Endothelial cell (in vitro differentiated cells): ENCODE data around the gene SH3TC1. TPM values are rescaled to one million over a fixed set of nuclear protein-coding genes. Genes with fewer than 3 reads are reported as not detected.
A peak's percentile ranks its signal among the peaks of the same experiment; 100 is the strongest.

Source experiments
- DNase-seq: peaks from one replicate; pipeline ENCODE4 v3.0.0; 2021; ENCODE audit warnings: low spot score
- H3K27ac Mint-ChIP-seq: one replicate; pipeline ENCODE4 v1.8.0; 2021; ENCODE audit warnings: mixed read lengths, inconsistent platforms; ENCODE audit not compliant: unreplicated experiment
- H3K27me3 Mint-ChIP-seq: one replicate; pipeline ENCODE4 v1.8.0; 2021; ENCODE audit warnings: mild to moderate bottlenecking, moderate library complexity, mixed read lengths, inconsistent platforms; ENCODE audit not compliant: unreplicated experiment
- H3K36me3 Mint-ChIP-seq: one replicate; pipeline ENCODE4 v1.8.0; 2021; ENCODE audit warnings: mild to moderate bottlenecking, low read depth, mixed read lengths, inconsistent platforms; ENCODE audit not compliant: unreplicated experiment
- H3K4me1 Mint-ChIP-seq: one replicate; pipeline ENCODE4 v1.8.0; 2021; ENCODE audit warnings: mild to moderate bottlenecking, mixed read lengths, inconsistent platforms; ENCODE audit not compliant: unreplicated experiment
- H3K4me3 Mint-ChIP-seq: one replicate; pipeline ENCODE4 v1.8.0; 2021; ENCODE audit warnings: mild to moderate bottlenecking, mixed read lengths, inconsistent platforms; ENCODE audit not compliant: unreplicated experiment
- H3K9me3 Mint-ChIP-seq: one replicate; pipeline ENCODE4 v1.8.0; 2021; ENCODE audit warnings: mixed read lengths, inconsistent platforms; ENCODE audit not compliant: unreplicated experiment
- total RNA-seq: library from RNA; stranded (reverse); fragmentation: NEBNext Ultra II Directional; extraction: Animal tissue kit (Norgen Biotek cat#: 25700); gene quantifications from one replicate; pipeline ENCODE4 v1.2.1, GENCODE V29; 2021; ENCODE audit not compliant: unreplicated experiment
- TF ChIP-seq, protein P1 (sequence below): fragments of 200-600 bp; sonication (generic); IDR thresholded peaks from one replicate; pipeline ENCODE4 v1.5.0; 2021; ENCODE audit warnings: antibody characterized with exemption; ENCODE audit not compliant: unreplicated experiment

The SH3TC1 gene
- total RNA-seq, 1 donor from 2014 or later = 114 TPM

DNA sequence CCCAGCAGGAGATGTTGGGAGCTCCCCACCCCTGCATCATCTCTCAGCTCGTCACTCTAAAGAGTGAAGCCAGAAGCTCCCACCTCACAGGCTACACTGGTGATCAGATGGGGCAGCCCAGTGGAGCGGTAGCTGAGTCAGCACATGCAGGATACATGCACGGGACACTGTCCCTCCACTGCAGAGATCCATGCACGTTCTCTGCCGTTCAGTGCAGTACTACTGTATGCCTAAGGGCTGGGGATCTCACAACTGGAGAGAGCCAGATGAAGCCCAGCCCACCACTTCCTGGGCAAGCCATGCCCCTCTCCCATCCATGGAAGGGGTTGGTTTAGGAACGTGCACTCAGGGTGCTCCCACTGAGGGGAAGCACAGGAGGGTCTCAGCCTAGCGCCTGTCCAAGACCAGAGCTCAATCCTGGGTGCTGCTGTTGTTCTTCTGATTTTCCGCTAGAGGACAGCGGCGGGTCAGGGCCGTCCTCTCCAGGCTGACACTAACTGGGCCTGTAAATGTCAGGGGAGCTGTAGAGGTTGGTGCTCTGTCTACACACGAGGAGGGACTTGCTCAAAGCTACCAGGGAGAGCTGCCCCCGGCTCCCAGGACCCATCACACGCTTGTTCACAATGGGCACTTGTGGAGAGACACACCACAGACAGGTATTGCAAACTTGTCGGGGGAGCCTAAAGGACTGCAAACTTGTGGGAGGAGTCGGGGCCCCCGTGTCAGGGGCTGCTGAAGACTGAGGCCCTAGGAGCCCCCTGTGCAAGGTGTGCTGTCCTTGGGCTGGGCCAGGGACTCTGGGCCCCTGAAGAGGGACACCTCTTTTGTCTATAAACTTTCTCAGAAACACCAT, 22.3 kb upstream of the SH3TC1 start:
- Mint-ChIP-seq H3K9me3 (no peaks in the 10 kb centered on the region), H3K27me3 (peaks cover 5% of the 10 kb centered on the region), H3K36me3 (no peaks in the 10 kb centered on the region), H3K4me3 (no peak overlapping the region), H3K4me1 (no peaks in the 10 kb centered on the region), H3K27ac (no peak overlapping the region)
- TF ChIP-seq, protein P1, sequence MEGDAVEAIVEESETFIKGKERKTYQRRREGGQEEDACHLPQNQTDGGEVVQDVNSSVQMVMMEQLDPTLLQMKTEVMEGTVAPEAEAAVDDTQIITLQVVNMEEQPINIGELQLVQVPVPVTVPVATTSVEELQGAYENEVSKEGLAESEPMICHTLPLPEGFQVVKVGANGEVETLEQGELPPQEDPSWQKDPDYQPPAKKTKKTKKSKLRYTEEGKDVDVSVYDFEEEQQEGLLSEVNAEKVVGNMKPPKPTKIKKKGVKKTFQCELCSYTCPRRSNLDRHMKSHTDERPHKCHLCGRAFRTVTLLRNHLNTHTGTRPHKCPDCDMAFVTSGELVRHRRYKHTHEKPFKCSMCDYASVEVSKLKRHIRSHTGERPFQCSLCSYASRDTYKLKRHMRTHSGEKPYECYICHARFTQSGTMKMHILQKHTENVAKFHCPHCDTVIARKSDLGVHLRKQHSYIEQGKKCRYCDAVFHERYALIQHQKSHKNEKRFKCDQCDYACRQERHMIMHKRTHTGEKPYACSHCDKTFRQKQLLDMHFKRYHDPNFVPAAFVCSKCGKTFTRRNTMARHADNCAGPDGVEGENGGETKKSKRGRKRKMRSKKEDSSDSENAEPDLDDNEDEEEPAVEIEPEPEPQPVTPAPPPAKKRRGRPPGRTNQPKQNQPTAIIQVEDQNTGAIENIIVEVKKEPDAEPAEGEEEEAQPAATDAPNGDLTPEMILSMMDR = no peak
- DNase-seq = peak; percentile 67

DNA sequence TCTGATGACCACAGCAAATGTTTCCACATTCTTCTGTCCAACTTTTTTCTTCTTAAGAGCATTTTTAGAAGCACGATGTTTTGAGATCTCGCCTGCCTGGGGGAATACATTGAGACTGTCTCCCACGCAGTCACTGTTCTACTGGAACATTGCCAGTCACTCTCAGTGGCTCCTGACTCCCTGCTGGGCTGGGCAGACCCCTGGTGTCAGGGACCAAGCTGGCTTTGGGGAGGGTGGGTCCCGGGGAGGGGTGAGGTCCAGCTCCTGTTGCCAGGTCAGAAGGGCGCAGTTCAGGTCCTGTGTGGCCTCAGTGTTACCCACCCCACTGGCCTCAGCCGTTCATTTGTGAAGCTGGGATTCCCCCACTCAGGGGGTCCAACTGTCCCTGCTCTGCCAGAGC, 21.5 kb upstream of the SH3TC1 start:
- no peak for DNase-seq
- no peaks in the 10 kb centered on the region for H3K4me1 Mint-ChIP-seq
- H3K36me3 Mint-ChIP-seq = no peaks in the 10 kb centered on the region
- no peak overlapping the region for H3K4me3 Mint-ChIP-seq
- no peak overlapping the region for H3K27ac Mint-ChIP-seq
- H3K27me3 Mint-ChIP-seq = peaks cover 5% of the 10 kb centered on the region
- no peaks in the 10 kb centered on the region for H3K9me3 Mint-ChIP-seq
- TF ChIP-seq, protein P1 = no peak

DNA sequence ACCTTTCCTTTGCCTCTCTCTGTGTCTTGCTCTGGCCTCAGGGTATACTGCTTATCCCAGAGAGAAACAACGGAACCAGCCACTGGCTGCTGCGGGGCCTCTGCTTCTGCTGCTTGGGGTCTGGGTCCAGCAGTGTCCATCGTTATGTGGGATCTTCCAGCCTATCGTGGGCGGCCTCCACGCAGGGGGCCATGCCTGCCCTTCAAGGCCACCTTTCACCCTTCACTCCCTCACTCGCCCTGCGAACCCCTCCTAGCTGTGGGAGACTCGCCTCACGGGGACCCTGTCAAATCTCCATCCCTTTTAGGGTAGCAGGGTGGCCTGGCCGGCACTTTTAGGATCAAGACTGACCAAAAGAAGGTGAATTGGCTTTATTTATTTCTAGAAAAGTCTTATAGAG, 21.1 kb upstream of the SH3TC1 start:
- H3K9me3 Mint-ChIP-seq = no peaks in the 10 kb centered on the region
- no peaks in the 10 kb centered on the region for H3K36me3 Mint-ChIP-seq
- TF ChIP-seq, protein P1 = no peak
- no peak overlapping the region for H3K27ac Mint-ChIP-seq
- no peak overlapping the region for H3K4me3 Mint-ChIP-seq
- no peaks in the 10 kb centered on the region for H3K4me1 Mint-ChIP-seq
- H3K27me3 Mint-ChIP-seq = peaks cover 5% of the 10 kb centered on the region
- DNase-seq = no peak

DNA sequence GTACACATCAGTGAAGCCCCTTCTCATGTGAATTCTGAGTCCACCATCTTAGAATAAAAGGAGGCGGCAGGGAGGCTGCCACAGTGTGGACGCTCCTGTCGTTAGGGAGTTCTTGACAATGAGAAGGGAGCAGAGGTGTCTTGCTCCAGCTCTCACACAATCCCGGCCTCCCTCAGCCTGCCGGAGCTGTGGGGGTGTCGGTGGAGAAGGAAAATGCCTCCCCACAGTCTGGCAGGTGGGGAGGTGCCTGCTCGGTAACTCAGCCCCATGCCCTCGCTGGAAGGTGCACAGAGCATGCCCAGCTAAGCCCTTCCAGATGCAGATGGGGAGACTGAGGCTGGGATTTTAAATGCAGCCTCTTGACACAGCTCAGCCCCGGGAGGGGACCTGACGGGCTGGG, 20.0 kb upstream of the SH3TC1 start:
- no peaks in the 10 kb centered on the region for H3K9me3 Mint-ChIP-seq
- no peaks in the 10 kb centered on the region for H3K4me1 Mint-ChIP-seq
- no peak overlapping the region for H3K27ac Mint-ChIP-seq
- H3K4me3 Mint-ChIP-seq = no peak overlapping the region
- peaks cover 8% of the 10 kb centered on the region for H3K27me3 Mint-ChIP-seq
- H3K36me3 Mint-ChIP-seq = no peaks in the 10 kb centered on the region
- DNase-seq = no peak
- TF ChIP-seq, protein P1 = no peak

DNA sequence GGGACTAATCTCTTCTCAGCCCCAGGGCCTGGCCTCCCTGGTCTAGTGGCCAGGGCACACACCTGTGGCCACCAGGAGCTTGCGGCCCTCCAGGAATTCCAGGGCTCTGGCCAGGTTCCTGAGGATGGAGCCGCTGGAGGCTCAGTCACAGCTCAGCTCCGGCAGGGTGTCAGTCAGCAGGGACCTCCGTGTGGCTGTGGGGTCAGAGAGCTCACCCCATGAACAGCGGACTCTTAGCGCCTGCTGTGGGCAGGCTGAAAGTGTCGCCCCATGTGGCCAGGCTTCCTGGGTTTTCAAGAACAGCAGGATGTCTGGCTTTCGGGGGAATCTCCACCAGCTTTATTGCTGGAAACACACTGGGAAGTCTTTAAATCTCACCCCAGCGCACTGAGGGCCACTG, 19.3 kb upstream of the SH3TC1 start:
- Mint-ChIP-seq H3K36me3 (no peaks in the 10 kb centered on the region), H3K27me3 (peaks cover 7% of the 10 kb centered on the region), H3K27ac (no peak overlapping the region), H3K4me3 (no peak overlapping the region), H3K9me3 (no peaks in the 10 kb centered on the region), H3K4me1 (no peaks in the 10 kb centered on the region)
- DNase-seq = no peak
- TF ChIP-seq, protein P1 = no peak
